Measurements from ENCODE around the gene FAM200B.
A peak's percentile ranks its signal among the peaks of the same experiment; 100 is the strongest.

FAM200B gene

DNA sequence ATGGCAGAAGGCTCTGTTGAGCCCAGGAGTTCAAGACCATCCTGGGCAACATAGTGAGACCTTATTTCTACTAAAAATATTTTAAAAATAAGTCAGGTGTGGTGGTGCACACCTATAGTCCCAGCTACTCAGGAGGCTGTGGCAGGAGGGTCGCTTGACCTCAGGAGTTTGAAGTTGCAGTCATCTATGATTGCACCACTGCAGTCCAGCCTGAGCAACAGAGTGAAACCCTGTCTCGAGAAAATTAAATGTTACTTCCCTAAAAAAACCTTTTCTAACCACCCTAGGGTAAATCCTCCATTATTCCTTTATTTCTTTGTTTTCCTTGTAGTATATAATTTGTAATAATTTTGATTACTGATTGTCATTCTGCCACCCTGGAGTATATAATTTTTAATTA, 7.9 kb downstream of the FAM200B start:
- Histone ChIP-seq H3K36me3 (ENCODE audit: control insufficient read depth, insufficient read depth, low read length) (no peaks in the 10 kb centered on the region), H3K4me3 (ENCODE audit: low read depth, low read length) (no peak overlapping the region), H3K4me1 (ENCODE audit: control insufficient read depth, insufficient read depth, low read length) (peaks cover 19% of the 10 kb centered on the region), H3K9me3 (ENCODE audit: control insufficient read depth, insufficient read depth, low read length) (no peaks in the 10 kb centered on the region), H3K9ac (ENCODE audit: low read depth, low read length) (no peak overlapping the region), H3K27me3 (ENCODE audit: control insufficient read depth, insufficient read depth, low read length) (no peaks in the 10 kb centered on the region)

DNA sequence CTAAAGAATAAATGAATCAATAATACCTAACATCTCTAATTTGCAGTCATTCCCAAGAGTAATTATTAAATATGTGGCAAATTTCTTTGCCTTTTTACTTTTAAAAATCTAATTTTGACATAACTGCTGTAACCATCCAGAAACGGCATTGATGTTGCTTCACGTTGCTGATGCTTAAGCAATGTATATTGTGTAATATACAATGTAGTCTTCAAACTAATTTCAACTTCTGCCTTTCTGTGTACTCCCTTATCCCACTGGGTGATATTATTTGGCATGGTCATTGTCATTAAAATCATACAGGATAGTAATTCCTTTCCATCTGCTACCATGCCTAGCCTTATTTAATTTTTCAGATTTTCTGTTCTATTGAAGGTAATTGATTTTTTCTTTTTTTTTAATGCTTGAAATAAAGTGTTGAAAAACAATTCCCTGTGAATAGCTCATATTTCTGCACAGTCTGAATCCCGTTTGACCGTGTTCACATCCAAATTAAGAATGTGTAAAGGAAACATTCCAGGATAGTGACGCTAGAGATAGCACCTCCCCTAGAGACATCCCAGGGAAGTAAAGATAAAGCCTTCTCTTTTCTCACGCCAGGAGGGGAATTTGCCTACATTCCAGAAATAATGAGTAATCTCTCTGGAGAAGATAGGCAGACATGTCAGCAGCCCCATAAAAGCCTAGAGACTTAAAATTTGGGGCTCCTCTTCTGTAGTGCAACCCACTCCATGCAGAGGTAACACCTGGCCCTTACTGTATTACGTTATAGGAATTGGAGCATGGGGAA, 8.6 kb downstream of the FAM200B start:
- Histone ChIP-seq H3K4me3 (ENCODE audit: low read depth, low read length) (no peak overlapping the region), H3K27me3 (ENCODE audit: control insufficient read depth, insufficient read depth, low read length) (no peaks in the 10 kb centered on the region), H3K9me3 (ENCODE audit: control insufficient read depth, insufficient read depth, low read length) (no peaks in the 10 kb centered on the region), H3K36me3 (ENCODE audit: control insufficient read depth, insufficient read depth, low read length) (no peaks in the 10 kb centered on the region), H3K4me1 (ENCODE audit: control insufficient read depth, insufficient read depth, low read length) (peaks cover 13% of the 10 kb centered on the region), H3K9ac (ENCODE audit: low read depth, low read length) (no peak overlapping the region)

DNA sequence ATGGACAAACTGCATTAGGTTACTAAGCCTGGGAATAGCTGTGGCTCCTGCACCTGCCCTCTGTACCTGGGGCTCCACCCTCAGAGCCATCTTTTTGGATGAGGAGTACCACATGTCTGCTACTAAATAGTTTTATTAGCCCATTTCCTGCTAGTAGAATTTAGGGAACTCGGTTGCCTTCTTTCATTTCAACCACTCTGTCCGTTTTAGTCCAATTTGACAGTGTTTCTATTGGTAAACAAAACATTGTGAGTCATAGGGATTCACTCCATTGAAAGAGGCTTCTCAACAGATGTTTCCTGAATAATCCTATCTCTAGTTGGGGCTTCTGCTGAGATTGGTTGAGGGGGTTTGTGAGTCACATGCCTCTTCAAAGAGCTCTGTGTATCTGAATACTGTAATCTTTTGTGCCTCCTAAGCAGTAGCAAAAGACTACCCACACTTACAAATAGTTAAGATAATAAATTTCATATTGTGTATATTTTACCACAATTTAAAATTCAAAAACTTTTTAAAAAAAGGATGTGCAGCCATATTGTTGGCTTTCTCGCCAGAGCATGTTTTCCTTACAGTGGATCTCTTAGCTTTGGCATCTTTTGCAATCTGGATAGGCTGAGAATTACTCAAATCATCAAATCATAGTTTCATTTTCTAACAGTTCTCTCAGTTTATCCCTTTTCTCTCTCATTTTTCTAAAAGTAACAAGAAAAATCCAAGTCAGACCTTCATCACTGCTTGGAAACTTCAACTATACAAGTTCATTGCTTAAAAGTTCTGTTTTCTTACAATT, 9.9 kb downstream of the FAM200B start:
- no peak overlapping the region for H3K9ac ChIP-seq (ENCODE audit: low read depth, low read length)
- H3K4me1 ChIP-seq (ENCODE audit: control insufficient read depth, insufficient read depth, low read length), result peaks cover 11% of the 10 kb centered on the region

DNA sequence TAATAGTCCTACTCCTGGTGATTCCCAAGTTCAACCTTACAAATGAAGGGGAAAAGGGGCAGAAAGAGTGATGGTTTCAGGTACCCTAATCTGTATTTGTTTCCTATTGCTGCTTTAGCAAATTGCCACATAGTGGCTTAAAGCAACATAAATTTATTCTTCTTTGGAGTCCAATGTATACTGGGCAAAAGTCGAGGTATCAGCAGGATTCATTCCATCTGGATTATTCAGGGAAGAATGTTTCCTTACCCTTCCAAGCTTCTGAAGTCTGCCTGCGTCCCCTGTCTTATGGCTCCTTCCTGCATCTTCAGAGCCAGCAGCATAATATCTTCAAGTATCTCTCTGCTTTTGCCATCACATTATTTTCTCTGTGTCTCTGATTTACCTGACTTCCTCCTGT, 11.0 kb downstream of the FAM200B start:
- Histone ChIP-seq H3K27me3 (ENCODE audit: control insufficient read depth, insufficient read depth, low read length) (no peaks in the 10 kb centered on the region), H3K4me1 (ENCODE audit: control insufficient read depth, insufficient read depth, low read length) (peaks cover 11% of the 10 kb centered on the region)

More for the DNA sequence above, 9.9 kb downstream of the FAM200B start:
- Histone ChIP-seq H3K36me3 (ENCODE audit: control insufficient read depth, insufficient read depth, low read length) (no peaks in the 10 kb centered on the region), H3K9me3 (ENCODE audit: control insufficient read depth, insufficient read depth, low read length) (no peaks in the 10 kb centered on the region), H3K4me3 (ENCODE audit: low read depth, low read length) (no peak overlapping the region), H3K27me3 (ENCODE audit: control insufficient read depth, insufficient read depth, low read length) (no peaks in the 10 kb centered on the region)

DNA sequence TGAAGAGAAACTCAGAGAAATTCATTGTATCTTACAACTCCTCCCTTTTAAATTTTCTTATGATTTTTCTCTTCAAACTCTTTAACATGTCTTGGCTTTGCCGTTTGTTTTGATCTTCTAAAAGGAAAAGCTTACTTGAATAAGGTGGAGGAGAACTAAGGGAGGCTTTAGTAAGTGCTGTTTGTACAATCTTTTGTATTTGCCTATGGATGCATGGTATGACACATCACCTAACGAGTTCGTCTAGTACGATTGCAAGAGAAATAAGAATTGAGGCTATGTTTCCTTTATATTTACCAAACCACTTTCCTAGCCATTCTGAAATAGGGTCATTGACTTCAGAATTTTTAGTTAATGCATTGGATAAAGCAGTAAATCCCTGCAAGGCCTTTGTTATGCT, 12.8 kb downstream of the FAM200B start:
- Histone ChIP-seq H3K36me3 (ENCODE audit: control insufficient read depth, insufficient read depth, low read length) (no peaks in the 10 kb centered on the region), H3K27me3 (ENCODE audit: control insufficient read depth, insufficient read depth, low read length) (no peaks in the 10 kb centered on the region), H3K9ac (ENCODE audit: low read depth, low read length) (no peak overlapping the region), H3K4me3 (ENCODE audit: low read depth, low read length) (no peak overlapping the region), H3K9me3 (ENCODE audit: control insufficient read depth, insufficient read depth, low read length) (no peaks in the 10 kb centered on the region), H3K4me1 (ENCODE audit: control insufficient read depth, insufficient read depth, low read length) (peaks cover 11% of the 10 kb centered on the region)

More for the DNA sequence above, 11.0 kb downstream of the FAM200B start:
- Histone ChIP-seq H3K36me3 (ENCODE audit: control insufficient read depth, insufficient read depth, low read length) (no peaks in the 10 kb centered on the region), H3K9me3 (ENCODE audit: control insufficient read depth, insufficient read depth, low read length) (no peaks in the 10 kb centered on the region), H3K4me3 (ENCODE audit: low read depth, low read length) (no peak overlapping the region), H3K9ac (ENCODE audit: low read depth, low read length) (no peak overlapping the region)

DNA sequence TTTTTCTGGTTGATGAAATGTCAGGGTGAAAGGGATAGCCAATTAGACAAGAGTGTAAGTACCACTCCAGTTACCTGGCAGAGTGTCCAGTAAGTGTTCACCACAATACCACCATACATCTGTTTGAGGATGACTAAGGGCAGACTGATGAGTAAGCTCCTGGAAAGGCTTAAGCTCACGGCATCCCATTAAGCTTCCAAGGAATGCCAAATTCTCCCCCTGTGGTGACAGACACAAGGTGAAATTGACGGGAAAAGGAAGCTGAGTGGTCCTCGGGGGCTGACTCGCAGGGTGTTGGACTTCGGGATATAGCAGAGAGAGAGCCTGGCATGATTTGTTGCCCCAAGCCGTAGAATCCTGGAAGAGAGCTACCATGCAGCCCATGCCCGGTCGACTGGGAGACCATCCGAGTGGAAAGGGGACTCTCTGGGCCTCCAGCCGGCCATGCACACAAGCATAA, 13.6 kb downstream of the FAM200B start:
- no peaks in the 10 kb centered on the region for H3K36me3 ChIP-seq (ENCODE audit: control insufficient read depth, insufficient read depth, low read length)
- H3K27me3 ChIP-seq (ENCODE audit: control insufficient read depth, insufficient read depth, low read length), result no peaks in the 10 kb centered on the region
- H3K9me3 ChIP-seq (ENCODE audit: control insufficient read depth, insufficient read depth, low read length), result no peaks in the 10 kb centered on the region
- H3K4me3 ChIP-seq (ENCODE audit: low read depth, low read length), result no peak overlapping the region
- H3K9ac ChIP-seq (ENCODE audit: low read depth, low read length), result no peak overlapping the region
- H3K4me1 ChIP-seq (ENCODE audit: control insufficient read depth, insufficient read depth, low read length), result peaks cover 7% of the 10 kb centered on the region

DNA sequence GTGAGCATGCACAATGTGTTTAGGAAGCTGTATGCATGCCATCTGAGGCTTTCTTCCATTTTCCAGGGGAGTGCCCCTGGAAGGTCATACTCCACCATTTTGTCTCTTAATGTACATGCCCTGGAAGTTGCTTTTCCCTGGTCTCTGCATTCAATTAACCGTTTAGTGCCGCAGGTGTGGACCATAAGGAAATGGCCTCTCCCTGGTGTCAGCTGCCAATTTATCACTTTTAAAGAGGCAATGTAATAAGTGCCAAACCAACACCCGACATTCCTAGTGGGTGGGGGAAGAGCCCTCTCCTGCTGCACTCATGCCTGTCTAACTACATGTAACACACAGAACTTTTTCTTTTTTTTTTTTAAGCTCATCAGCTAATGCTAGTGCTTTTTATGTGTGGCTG, 14.1 kb downstream of the FAM200B start:
- H3K36me3 ChIP-seq (ENCODE audit: control insufficient read depth, insufficient read depth, low read length), result no peaks in the 10 kb centered on the region

DNA sequence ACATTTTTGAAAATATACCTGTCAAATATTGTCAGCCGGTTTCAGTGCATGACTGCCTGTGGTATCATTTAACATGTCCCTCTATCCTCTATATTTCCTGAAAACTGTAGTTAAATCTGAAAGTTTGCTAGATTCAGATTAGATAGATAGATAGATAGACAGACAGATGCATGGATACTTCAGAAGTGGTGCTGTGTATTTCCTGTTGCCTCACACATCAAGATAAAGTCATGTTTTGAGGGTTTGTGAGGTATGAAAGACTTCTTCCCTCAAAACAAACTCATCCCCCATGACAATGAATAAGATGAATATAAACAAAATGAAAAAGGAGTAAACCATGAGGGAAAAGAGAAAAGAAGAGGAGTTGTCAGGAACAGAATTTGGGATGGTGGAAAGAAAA, 15.2 kb downstream of the FAM200B start:
- Histone ChIP-seq H3K9ac (ENCODE audit: low read depth, low read length) (no peak overlapping the region), H3K4me3 (ENCODE audit: low read depth, low read length) (no peak overlapping the region), H3K4me1 (ENCODE audit: control insufficient read depth, insufficient read depth, low read length) (peaks cover 2% of the 10 kb centered on the region), H3K27me3 (ENCODE audit: control insufficient read depth, insufficient read depth, low read length) (peaks cover under 1% of the 10 kb centered on the region), H3K36me3 (ENCODE audit: control insufficient read depth, insufficient read depth, low read length) (no peaks in the 10 kb centered on the region), H3K9me3 (ENCODE audit: control insufficient read depth, insufficient read depth, low read length) (no peaks in the 10 kb centered on the region)

More for the DNA sequence above, 14.1 kb downstream of the FAM200B start:
- no peaks in the 10 kb centered on the region for H3K9me3 ChIP-seq (ENCODE audit: control insufficient read depth, insufficient read depth, low read length)
- H3K9ac ChIP-seq (ENCODE audit: low read depth, low read length), result no peak overlapping the region
- H3K4me1 ChIP-seq (ENCODE audit: control insufficient read depth, insufficient read depth, low read length), result peaks cover 3% of the 10 kb centered on the region
- no peak overlapping the region for H3K4me3 ChIP-seq (ENCODE audit: low read depth, low read length)
- H3K27me3 ChIP-seq (ENCODE audit: control insufficient read depth, insufficient read depth, low read length), result no peaks in the 10 kb centered on the region

DNA sequence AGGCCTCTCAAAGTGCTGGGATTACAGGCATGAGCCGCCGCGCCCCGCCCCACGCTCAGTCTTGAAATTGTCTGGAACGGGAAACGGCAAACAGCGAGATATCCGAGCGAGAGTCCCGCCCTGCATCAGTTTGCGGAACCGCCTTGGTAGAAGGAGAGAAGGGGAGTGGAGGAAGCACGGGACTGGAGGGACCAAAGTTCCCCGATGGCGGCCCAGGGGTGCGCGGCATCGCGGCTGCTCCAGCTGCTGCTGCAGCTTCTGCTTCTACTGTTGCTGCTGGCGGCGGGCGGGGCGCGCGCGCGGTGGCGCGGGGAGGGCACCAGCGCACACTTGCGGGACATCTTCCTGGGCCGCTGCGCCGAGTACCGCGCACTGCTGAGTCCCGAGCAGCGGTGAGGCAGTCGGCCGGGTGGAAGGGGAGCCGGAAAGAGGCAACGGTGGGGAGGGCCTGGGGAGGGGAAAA, 21.3 kb downstream of the FAM200B start, which contains the start of gene BST1:
BST1 (plus strand) TSS at position 125 of the 463 bp plus-strand sequence; CDS start at position 205, 80 bp downstream.
- no peak within 1 kb of the TSS for H3K9ac ChIP-seq (ENCODE audit: low read depth, low read length)
- H3K27me3 ChIP-seq (ENCODE audit: control insufficient read depth, insufficient read depth, low read length), result peaks cover 5% of the 10 kb centered on the region
- H3K9me3 ChIP-seq (ENCODE audit: control insufficient read depth, insufficient read depth, low read length), result no peaks in the 10 kb centered on the region
- peaks cover 2% of the 10 kb centered on the region for H3K4me1 ChIP-seq (ENCODE audit: control insufficient read depth, insufficient read depth, low read length)
- H3K36me3 ChIP-seq (ENCODE audit: control insufficient read depth, insufficient read depth, low read length), result no peaks in the 10 kb centered on the region
- H3K4me3 ChIP-seq (ENCODE audit: low read depth, low read length), result peak within 1 kb of the TSS; percentile 55

DNA sequence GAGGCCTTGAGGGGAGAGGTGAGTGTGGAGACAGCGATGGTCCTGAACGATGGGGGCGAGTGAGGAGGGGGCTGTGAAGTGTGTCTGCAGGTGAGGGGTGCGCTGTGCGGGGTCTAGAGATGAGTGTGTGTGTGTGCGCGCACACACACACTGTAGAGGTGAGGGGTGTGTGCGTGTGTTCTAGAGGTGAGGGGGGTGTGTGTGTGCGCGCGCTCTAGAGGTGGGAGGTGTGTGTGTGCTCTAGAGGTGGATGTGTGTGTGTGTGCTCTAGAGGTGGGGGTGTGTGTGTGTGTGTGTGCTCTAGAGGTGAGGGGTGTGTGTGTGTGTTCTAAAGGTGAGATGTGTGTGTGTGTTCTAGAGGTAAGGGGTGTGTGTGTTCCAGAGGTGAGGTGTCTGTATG, 21.8 kb downstream of the FAM200B start:
- H3K36me3 ChIP-seq (ENCODE audit: control insufficient read depth, insufficient read depth, low read length), result no peaks in the 10 kb centered on the region

DNA sequence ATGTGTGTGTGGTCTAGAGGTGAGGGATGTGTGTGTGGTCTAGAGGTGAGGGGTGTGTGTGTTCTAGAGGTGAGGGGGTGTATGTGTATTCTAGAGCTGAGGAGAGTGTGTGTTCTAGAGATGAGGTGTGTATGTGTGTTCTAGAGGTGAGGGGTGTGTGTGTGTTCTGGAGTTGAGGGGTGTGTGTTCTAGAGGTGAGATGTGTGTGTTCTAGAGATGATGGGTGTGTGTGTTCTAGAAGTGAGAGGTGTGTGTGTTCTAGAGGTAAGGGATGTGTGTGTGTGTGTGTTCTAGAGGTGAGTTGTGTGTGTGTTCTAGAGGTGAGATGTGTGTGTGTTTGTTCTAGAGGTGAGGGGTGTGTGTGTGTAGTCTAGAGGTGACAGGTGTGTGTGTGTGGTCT, 22.5 kb downstream of the FAM200B start:
- peaks cover 2% of the 10 kb centered on the region for H3K4me1 ChIP-seq (ENCODE audit: control insufficient read depth, insufficient read depth, low read length)

More for the DNA sequence above, 21.8 kb downstream of the FAM200B start:
- Histone ChIP-seq H3K4me1 (ENCODE audit: control insufficient read depth, insufficient read depth, low read length) (peaks cover 2% of the 10 kb centered on the region), H3K4me3 (ENCODE audit: low read depth, low read length) (peak overlapping the region; percentile 55), H3K9ac (ENCODE audit: low read depth, low read length) (no peak overlapping the region), H3K9me3 (ENCODE audit: control insufficient read depth, insufficient read depth, low read length) (no peaks in the 10 kb centered on the region), H3K27me3 (ENCODE audit: control insufficient read depth, insufficient read depth, low read length) (peaks cover 5% of the 10 kb centered on the region)

More for the DNA sequence above, 22.5 kb downstream of the FAM200B start:
- peaks cover 5% of the 10 kb centered on the region for H3K27me3 ChIP-seq (ENCODE audit: control insufficient read depth, insufficient read depth, low read length)
- H3K4me3 ChIP-seq (ENCODE audit: low read depth, low read length), result no peak overlapping the region
- no peaks in the 10 kb centered on the region for H3K36me3 ChIP-seq (ENCODE audit: control insufficient read depth, insufficient read depth, low read length)
- H3K9me3 ChIP-seq (ENCODE audit: control insufficient read depth, insufficient read depth, low read length), result no peaks in the 10 kb centered on the region
- H3K9ac ChIP-seq (ENCODE audit: low read depth, low read length), result no peak overlapping the region

Data from iPS-15b (cell line).